IMR-90 (cell line): Measurements from ENCODE around the gene TGFBI. TPM values are rescaled to one million over a fixed set of nuclear protein-coding genes. Genes with fewer than 3 reads are reported as not detected.
A peak's percentile ranks its signal among the peaks of the same experiment; 100 is the strongest.

Source experiments
- ATAC-seq: fragments of 200-7000 bp; cut with Tn5 transposase; 2 replicates; pipeline ENCODE4 v1.9.1; 2020; ENCODE audit warnings: low read depth, mild to moderate bottlenecking, moderate library complexity
- BruUV-seq: library from RNA; stranded (reverse); fragments of 400-500 nt; replicated peaks from 2 replicates; lab custom pipeline; 2021; lab: Mats Ljungman, UMichigan
- CTCF ChIA-PET: fragments of 300-600 bp; formaldehyde crosslinking; extraction: SDS; loops from one replicate; lab custom pipeline; 2021; ENCODE audit warnings: antibody characterized with exemption; lab: Yijun Ruan, JAX
- POLR2A ChIA-PET: fragments of 300-600 bp; sonication (Branson Sonifier 250); formaldehyde crosslinking; loops from one replicate; lab custom pipeline; 2022; ENCODE audit warnings: antibody characterized with exemption; ENCODE audit not compliant: unreplicated experiment; lab: Charles Lee
- DNase-seq: peaks from one replicate; pipeline ENCODE4 v3.0.0; 2013
- H2AFZ ChIP-seq: replicated peaks from 2 replicates; pipeline ENCODE3; 2013; ENCODE audit warnings: low read length, mild to moderate bottlenecking; ENCODE audit not compliant: poor library complexity
- H2AK5ac ChIP-seq: 2 replicates; pipeline ENCODE4 v1.6.1; 2013; ENCODE audit warnings: low read depth, low read length, inconsistent platforms
- H2AK9ac ChIP-seq: replicated peaks from 2 replicates; pipeline ENCODE3; 2013; ENCODE audit warnings: mild to moderate bottlenecking, low read depth, low read length, moderate library complexity; ENCODE audit not compliant: poor library complexity
- H2BK120ac ChIP-seq: 2 replicates; pipeline ENCODE4 v1.6.1; 2013; ENCODE audit warnings: low read depth, low read length, inconsistent platforms
- H2BK15ac ChIP-seq: 3 replicates; pipeline ENCODE4 v1.6.1; 2013; ENCODE audit warnings: low read depth, low read length, inconsistent platforms
- H2BK20ac ChIP-seq: 2 replicates; pipeline ENCODE4 v1.6.1; 2013; ENCODE audit warnings: low read depth, mild to moderate bottlenecking, inconsistent platforms, low read length, moderate library complexity
- H2BK5ac ChIP-seq: 2 replicates; pipeline ENCODE4 v1.6.1; 2013; ENCODE audit warnings: mild to moderate bottlenecking, low read depth, low read length, inconsistent platforms; ENCODE audit not compliant: poor library complexity, severe bottlenecking
- H3K14ac ChIP-seq: replicated peaks from 2 replicates; pipeline ENCODE4 v1.6.1; 2013; ENCODE audit warnings: low read depth, low read length, inconsistent platforms
- H3K18ac ChIP-seq: 2 replicates; pipeline ENCODE4 v1.6.1; 2013; ENCODE audit warnings: low read depth, low read length, control low read depth
- H3K23ac ChIP-seq: 2 replicates; pipeline ENCODE4 v1.6.1; 2013; ENCODE audit warnings: low read depth, low read length, inconsistent platforms
- H3K27ac ChIP-seq: 2 replicates; pipeline ENCODE4 v1.5.1; 2013; ENCODE audit warnings: mild to moderate bottlenecking, control low read depth, low read length; ENCODE audit not compliant: insufficient read depth
- H3K27me3 ChIP-seq: 2 replicates; pipeline ENCODE4 v1.6.1; 2013; ENCODE audit warnings: low read length; ENCODE audit not compliant: control insufficient read depth, insufficient read depth
- H3K36me3 ChIP-seq: 2 replicates; pipeline ENCODE4 v1.6.1; 2013; ENCODE audit warnings: low read length, mixed read lengths; ENCODE audit not compliant: control insufficient read depth, insufficient read depth
- H3K4ac ChIP-seq: 2 replicates; pipeline ENCODE4 v1.6.1; 2013; ENCODE audit warnings: low read depth, low read length, inconsistent platforms
- H3K4me1 ChIP-seq: 2 replicates; pipeline ENCODE4 v1.6.1; 2013; ENCODE audit warnings: low read length, mixed read lengths; ENCODE audit not compliant: control insufficient read depth, insufficient read depth
- H3K4me2 ChIP-seq: 2 replicates; pipeline ENCODE4 v1.6.1; 2013; ENCODE audit warnings: low read depth, mild to moderate bottlenecking, control low read depth, low read length, moderate library complexity
- H3K4me3 ChIP-seq: 2 replicates; pipeline ENCODE4 v1.5.1; 2013; ENCODE audit warnings: low read depth, mild to moderate bottlenecking, control low read depth, low read length, moderate library complexity; ENCODE audit not compliant: insufficient read depth
- H3K56ac ChIP-seq: 2 replicates; pipeline ENCODE4 v1.6.1; 2013; ENCODE audit warnings: low read length, inconsistent platforms; ENCODE audit not compliant: insufficient read depth; ENCODE audit errors: extremely low read depth
- H3K79me1 ChIP-seq, 2 experiments: 2 replicates each; pipeline ENCODE4 v1.6.1; 2013; ENCODE audit warnings: low read length in 2 of 2, inconsistent platforms in 1 of 2, low read depth in 1 of 2
- H3K9ac ChIP-seq: 2 replicates; pipeline ENCODE4 v1.6.1; 2013; ENCODE audit warnings: low read depth, low read length, control low read depth
- H3K9me1 ChIP-seq: 2 replicates; pipeline ENCODE4 v1.6.1; 2013; ENCODE audit warnings: low read length, inconsistent platforms; ENCODE audit not compliant: insufficient read depth
- H3K9me3 ChIP-seq: 2 replicates; pipeline ENCODE4 v1.6.1; 2013; ENCODE audit warnings: low read length; ENCODE audit not compliant: control insufficient read depth, insufficient read depth
- H4K20me1 ChIP-seq: 2 replicates; pipeline ENCODE4 v1.6.1; 2013; ENCODE audit warnings: low read length, inconsistent platforms; ENCODE audit not compliant: insufficient read depth
- H4K5ac ChIP-seq: 2 replicates; pipeline ENCODE4 v1.6.1; 2013; ENCODE audit warnings: mild to moderate bottlenecking, low read depth, low read length, control low read depth
- H4K8ac ChIP-seq, 2 experiments: 2 replicates each; pipeline ENCODE4 v1.6.1; 2013; ENCODE audit warnings: low read depth in 2 of 2, low read length in 2 of 2, control low read depth in 1 of 2, inconsistent platforms in 1 of 2
- H4K91ac ChIP-seq: 2 replicates; pipeline ENCODE4 v1.6.1; 2013; ENCODE audit warnings: low read depth, low read length, inconsistent platforms; ENCODE audit not compliant: insufficient read depth
- BHLHE40 ChIP-seq: fragments of 150-350 bp; IDR thresholded peaks from 2 replicates; pipeline ENCODE4 v1.6.1; 2016; ENCODE audit warnings: mild to moderate bottlenecking, low read depth, low read length
- CEBPB ChIP-seq: IDR thresholded peaks from 2 replicates; pipeline ENCODE4 v1.6.1; 2012; ENCODE audit warnings: low read depth, low read length, improper control_type of control experiment
- CHD1 ChIP-seq: IDR thresholded peaks from 2 replicates; pipeline ENCODE4 v1.6.1; 2012; ENCODE audit warnings: low read depth, low read length, improper control_type of control experiment
- CTCF ChIP-seq: conservative IDR thresholded peaks from 2 replicates; pipeline ENCODE4 v1.5.1; 2012; ENCODE audit warnings: mild to moderate bottlenecking, low read depth, low read length, improper control_type of control experiment
- FOS ChIP-seq: fragments of 150-350 bp; IDR thresholded peaks from 2 replicates; pipeline ENCODE4 v1.6.1; 2016; ENCODE audit warnings: low read depth, low read length
- MAFK ChIP-seq: IDR thresholded peaks from 2 replicates; pipeline ENCODE4 v1.6.1; 2012; ENCODE audit warnings: low read depth, low read length, improper control_type of control experiment
- MAZ ChIP-seq: IDR thresholded peaks from 2 replicates; pipeline ENCODE4 v1.6.1; 2012; ENCODE audit warnings: low read depth, mild to moderate bottlenecking, low read length, improper control_type of control experiment, moderate library complexity, borderline replicate concordance
- MXI1 ChIP-seq: IDR thresholded peaks from 2 replicates; pipeline ENCODE4 v1.6.1; 2012; ENCODE audit warnings: low read depth, mild to moderate bottlenecking, low read length, moderate library complexity, borderline replicate concordance
- NFE2L2 ChIP-seq: fragments of 150-350 bp; IDR thresholded peaks from 2 replicates; pipeline ENCODE4 v1.6.1; 2016; ENCODE audit warnings: low read depth, mild to moderate bottlenecking, low read length
- POLR2A ChIP-seq: IDR thresholded peaks from 2 replicates; pipeline ENCODE4 v1.6.1; 2012; ENCODE audit warnings: mild to moderate bottlenecking, low read depth, low read length
- RAD21 ChIP-seq: IDR thresholded peaks from 2 replicates; pipeline ENCODE4 v1.6.1; 2012; ENCODE audit warnings: low read length, improper control_type of control experiment
- RCOR1 ChIP-seq: IDR thresholded peaks from 2 replicates; pipeline ENCODE4 v1.6.1; 2012; ENCODE audit warnings: mild to moderate bottlenecking, low read length, improper control_type of control experiment; ENCODE audit not compliant: insufficient replicate concordance
- RFX5 ChIP-seq: IDR thresholded peaks from 2 replicates; pipeline ENCODE4 v1.8.0; 2012; ENCODE audit warnings: low read depth, mild to moderate bottlenecking, low read length, moderate library complexity
- USF2 ChIP-seq: fragments of 150-350 bp; IDR thresholded peaks from 2 replicates; pipeline ENCODE4 v1.6.1; 2017; ENCODE audit warnings: mild to moderate bottlenecking, antibody characterized with exemption, low read length, low read depth
- WGBS, 2 experiments: methylation state at CpG; one replicate each; pipeline versions ENCODE4 v1.1.5 to v1.1.7; 2013; ENCODE audit warnings: missing lambda C conversion rate in 2 of 2; ENCODE audit not compliant: insufficient read length in 1 of 2; ENCODE audit errors: extremely low coverage in 2 of 2; 5-methylcytosine and 5-hydroxymethylcytosine counted together
- dilution Hi-C: fragments of 300-500 bp; cut with HindIII; formaldehyde crosslinking; loops from one replicate; pipeline ENCODE4 v1.14.3; 2018; ENCODE audit warnings: low sequenced_read_pairs; ENCODE audit not compliant: unreplicated experiment
- in situ Hi-C: fragments of 300-500 bp; cut with MboI; formaldehyde crosslinking; loops from 3 replicates; pipeline ENCODE4 v1.14.3; 2019; ENCODE audit warnings: low sequenced_read_pairs, inconsistent platforms, mixed read lengths
- intact Hi-C: fragments of 100-400 bp; cut with micrococcal nuclease; formaldehyde crosslinking; loops from 2 replicates; pipeline ENCODE4 v1.10.0; 2022
- polyA plus RNA-seq, 3 experiments: library from polyadenylated mRNA; depleted of rRNA; stranded (reverse); fragments of >200 nt; gene quantifications; 2 replicates each; pipeline ENCODE4 v1.2.3, GENCODE V29; 2012; ENCODE audit warnings: low replicate concordance in 1 of 3
- total RNA-seq: library from RNA; depleted of rRNA; stranded (reverse); fragments of >200 nt; gene quantifications from 2 replicates; pipeline ENCODE4 v1.2.3, GENCODE V29; 2012

The TGFBI gene
- total and polyA plus RNA-seq, 2 of the 4 experiments (the other 2 are of a cell fraction) = 618 to 1,551 TPM

GRCh38 chr5:135993880-135994636, 34.7 kb upstream of the TGFBI start:
- ATAC-seq = peak; percentile 70
- peaks cover 30% of the 10 kb centered on the region for H3K4me1 ChIP-seq
- H3K27ac ChIP-seq = peak overlapping the region; percentile 95

More at GRCh38 chr5:135993880-135994636, 34.7 kb upstream of the TGFBI start:
- H3K27me3 ChIP-seq = no peaks in the 10 kb centered on the region
- H3K9me1 ChIP-seq = peaks cover 24% of the 10 kb centered on the region
- peak overlapping the region; percentile 66 to 93 for H4K8ac ChIP-seq
- TF ChIP-seq FOS (peak; percentile 95), CEBPB (peak; percentile 27; the same call in 1 of the 2 replicates), RCOR1 (peak; percentile 51), MAFK (peak; percentile 37; the same call in 1 of the 2 replicates), CHD1 (0 out of 2 replicates have a peak, but pooled peaks have one; percentile 84), BHLHE40 (peak; percentile 90), POLR2A (peak; percentile 72), CTCF (no peak), RFX5 (no peak), MXI1 (no peak), RAD21 (peak; percentile 16; the same call in 1 of the 2 replicates), USF2 (no peak), NFE2L2 (no peak), MAZ (peak; percentile 63; the same call in 1 of the 2 replicates)
- in situ Hi-C loops (no loop called here), dilution Hi-C loops (no loop called here), intact Hi-C loops (loop anchor here (2.0 kb wide), 2 partner anchors 13 to 25 kb away; no protein-coding TSS in a partner anchor)
- peaks cover 0 to 19% of the 10 kb centered on the region in 2 experiments; a peak in 1 of 4 replicates for H3K79me1 ChIP-seq
- no peak overlapping the region for H3K4me3 ChIP-seq
- H2BK5ac ChIP-seq = peak overlapping the region; percentile 96
- peak overlapping the region; percentile 87 for H4K5ac ChIP-seq
- H3K14ac ChIP-seq = peak overlapping the region; percentile 88
- H4K20me1 ChIP-seq = no peaks in the 10 kb centered on the region
- no peaks in the 10 kb centered on the region for H3K36me3 ChIP-seq
- H3K4ac ChIP-seq = peak overlapping the region; percentile 93
- WGBS, 2 experiments = 20% methylated on average over 1 of the region's 6 CpGs; no CpG with 5 or more reads in 1 of the 2 experiments
- peak overlapping the region; percentile 87 for H3K23ac ChIP-seq
- H3K56ac ChIP-seq = peak overlapping the region; percentile 89
- peak overlapping the region; percentile 97 for H3K18ac ChIP-seq
- peak; percentile 96 for DNase-seq
- no peaks in the 10 kb centered on the region for H3K9me3 ChIP-seq
- H2AFZ ChIP-seq = peak overlapping the region; percentile 11
- no TSS peak for BruUV-seq
- peak overlapping the region; percentile 98; the same call in 2 of the 3 replicates for H2BK15ac ChIP-seq
- CTCF ChIA-PET = interaction anchor here (0.6 to 1.1 kb wide), 3 partner anchors 25 to 64 kb away, joined by 3 read pairs; no protein-coding TSS in a partner anchor
- H2BK120ac ChIP-seq = peak overlapping the region; percentile 95
- H2BK20ac ChIP-seq = peak overlapping the region; percentile 94
- POLR2A ChIA-PET = interaction anchor here (1.0 to 1.3 kb wide), 2 partner anchors 18 to 35 kb away, joined by 3 to 6 read pairs; partner anchors contain the start of gene TGFBI
- H4K91ac ChIP-seq = peak overlapping the region; percentile 89
- H2AK9ac ChIP-seq = peak overlapping the region; percentile 4
- H2AK5ac ChIP-seq = peak overlapping the region; percentile 39
- peak overlapping the region; percentile 55 for H3K4me2 ChIP-seq
- peak overlapping the region; percentile 59 for H3K9ac ChIP-seq
